ENCODE results near the gene LRRC74A. TPM values are rescaled to one million over a fixed set of nuclear protein-coding genes. Genes with fewer than 3 reads are reported as not detected.
A peak's percentile ranks its signal among the peaks of the same experiment; 100 is the strongest.

LRRC74A gene
- total RNA-seq, 2 experiments from 2014 or later = not detected

- intact Hi-C loops (cut with micrococcal nuclease) = no loop called here
- H3K9me3 Mint-ChIP-seq = no peaks in the 10 kb centered on the region
- H3K36me3 Mint-ChIP-seq (ENCODE audit: low read depth) = no peaks in the 10 kb centered on the region
- peaks cover 48% of the 10 kb centered on the region for H3K4me1 Mint-ChIP-seq (ENCODE audit: low read depth)
- H3K27ac Mint-ChIP-seq = no peak overlapping the region
- H3K27me3 Mint-ChIP-seq (ENCODE audit: low read depth) = no peaks in the 10 kb centered on the region
- H3K4me3 Mint-ChIP-seq = no peak overlapping the region
- CTCF ChIA-PET = interaction anchor here (0.6 to 15.2 kb wide), 10 partner anchors 12 to 152 kb away, joined by 3 to 299 read pairs (median 5); no protein-coding TSS in a partner anchor
- no peak for DNase-seq
Observed at GRCh38 chr14:76918256-76918781, 92.1 kb downstream of the LRRC74A start.

- DNase-seq = peak; percentile 42
- Mint-ChIP-seq H3K36me3 (ENCODE audit: low read depth) (no peaks in the 10 kb centered on the region), H3K27me3 (ENCODE audit: low read depth) (no peaks in the 10 kb centered on the region), H3K9me3 (no peaks in the 10 kb centered on the region), H3K4me3 (no peak overlapping the region), H3K4me1 (ENCODE audit: low read depth) (peaks cover 43% of the 10 kb centered on the region), H3K27ac (peak overlapping the region; percentile 16)
- intact Hi-C loops (cut with micrococcal nuclease) = no loop called here
- CTCF ChIA-PET = interaction anchor here (0.6 to 15.2 kb wide), 10 partner anchors 11 to 178 kb away, joined by 3 to 299 read pairs (median 6); no protein-coding TSS in a partner anchor
Observed at GRCh38 chr14:76918782-76919394, 92.7 kb downstream of the LRRC74A start.

Other genes starting within 250 kb of the LRRC74A start
- gene VASH1, start 64.9 kb upstream of the LRRC74A start, total RNA-seq = 1 to 10 TPM in 1 of 2 experiments, under 1 TPM in 1; 0.86 to 1.2 TPM
- gene ANGEL1, start 13.5 kb upstream of the LRRC74A start, total RNA-seq = 10 to 100 TPM; 17.0 to 19.8 TPM
- gene IRF2BPL, start 202.3 kb downstream of the LRRC74A start, total RNA-seq = 10 to 100 TPM; 34.8 to 35.2 TPM